Measurements from ENCODE around the gene ZNF343. TPM values are rescaled to one million over a fixed set of nuclear protein-coding genes. Genes with fewer than 3 reads are reported as not detected.
A peak's percentile ranks its signal among the peaks of the same experiment; 100 is the strongest.

The ZNF343 gene
- total RNA-seq, 1 donor from 2014 or later: 6.3 TPM

- H3K36me3 ChIP-seq: peaks cover 91% of the 10 kb centered on the region
- H3K4me1 ChIP-seq: peaks cover 17% of the 10 kb centered on the region
- DNase-seq: peak; percentile 56
- peak overlapping the region; percentile 59 for H3K27ac ChIP-seq (replicated peaks)
- H3K4me3 ChIP-seq: no peak overlapping the region
- peaks cover 2% of the 10 kb centered on the region for H3K9me3 ChIP-seq (replicated peaks)
- no peaks in the 10 kb centered on the region for H3K27me3 ChIP-seq (ENCODE audit: low read depth)
- TF ChIP-seq CTCF (IDR thresholded peaks at IDR 0.05; ENCODE audit: borderline replicate concordance): no peak
- intact Hi-C loops (cut with micrococcal nuclease): no loop called here
Observed at GRCh38 chr20:2485661-2486060, 23.1 kb downstream of the ZNF343 start.

- intact Hi-C loops (cut with micrococcal nuclease): no loop called here
- H3K36me3 ChIP-seq: peaks cover 91% of the 10 kb centered on the region
- peak overlapping the region; percentile 59 for H3K27ac ChIP-seq (replicated peaks)
- H3K27me3 ChIP-seq (ENCODE audit: low read depth): no peaks in the 10 kb centered on the region
- H3K4me1 ChIP-seq: peaks cover 17% of the 10 kb centered on the region
- H3K9me3 ChIP-seq (replicated peaks): peaks cover 7% of the 10 kb centered on the region
- H3K4me3 ChIP-seq: no peak overlapping the region
- TF ChIP-seq CTCF (IDR thresholded peaks at IDR 0.05; ENCODE audit: borderline replicate concordance): no peak
- no peak for DNase-seq
Observed at GRCh38 chr20:2485080-2485479, 23.6 kb downstream of the ZNF343 start.

GRCh38 chr20:2483504-2483903 lies 25.2 kb downstream of the ZNF343 start:
- no peak for DNase-seq
- peaks cover 17% of the 10 kb centered on the region for H3K4me1 ChIP-seq
- H3K27me3 ChIP-seq (ENCODE audit: low read depth): no peaks in the 10 kb centered on the region
- no peak overlapping the region for H3K27ac ChIP-seq (replicated peaks)
- H3K36me3 ChIP-seq: peaks cover 79% of the 10 kb centered on the region
- peaks cover 7% of the 10 kb centered on the region for H3K9me3 ChIP-seq (replicated peaks)
- H3K4me3 ChIP-seq: no peak overlapping the region
- intact Hi-C loops (cut with micrococcal nuclease): no loop called here
- TF ChIP-seq CTCF (IDR thresholded peaks at IDR 0.05; ENCODE audit: borderline replicate concordance): no peak

GRCh38 chr20:2480381-2480780 lies 28.3 kb downstream of the ZNF343 start:
- no peaks in the 10 kb centered on the region for H3K27me3 ChIP-seq (ENCODE audit: low read depth)
- no peak for DNase-seq
- no peak overlapping the region for H3K27ac ChIP-seq (replicated peaks)
- peaks cover 53% of the 10 kb centered on the region for H3K36me3 ChIP-seq
- no peak for TF ChIP-seq CTCF (IDR thresholded peaks at IDR 0.05; ENCODE audit: borderline replicate concordance)
- peaks cover 8% of the 10 kb centered on the region for H3K4me1 ChIP-seq
- H3K4me3 ChIP-seq: no peak overlapping the region
- intact Hi-C loops (cut with micrococcal nuclease): no loop called here
- peaks cover 7% of the 10 kb centered on the region for H3K9me3 ChIP-seq (replicated peaks)

- TF ChIP-seq CTCF (IDR thresholded peaks at IDR 0.05; ENCODE audit: borderline replicate concordance): no peak
- H3K4me1 ChIP-seq: no peaks in the 10 kb centered on the region
- H3K9me3 ChIP-seq (replicated peaks): peaks cover 7% of the 10 kb centered on the region
- no peak overlapping the region for H3K4me3 ChIP-seq
- H3K27ac ChIP-seq (replicated peaks): peak overlapping the region; percentile 25
- H3K36me3 ChIP-seq: peaks cover 22% of the 10 kb centered on the region
- no peaks in the 10 kb centered on the region for H3K27me3 ChIP-seq (ENCODE audit: low read depth)
- intact Hi-C loops (cut with micrococcal nuclease): no loop called here
- no peak for DNase-seq
Observed at GRCh38 chr20:2476742-2477615, 31.7 kb downstream of the ZNF343 start.
